GM12878 (cell line): Measurements from ENCODE around the gene UBL4B. TPM values are rescaled to one million over a fixed set of nuclear protein-coding genes. Genes with fewer than 3 reads are reported as not detected.
A peak's percentile ranks its signal among the peaks of the same experiment; 100 is the strongest.

Source experiments
- ATAC-seq: fragments of 200-7000 bp; cut with Tn5 transposase; 3 replicates; pipeline ENCODE4 v1.9.1; 2020; ENCODE audit warnings: mild to moderate bottlenecking, moderate library complexity
- BruUV-seq: library from RNA; stranded (reverse); fragments of 400-500 nt; replicated peaks from 2 replicates; lab custom pipeline; 2021; lab: Mats Ljungman, UMichigan
- CTCF ChIA-PET: fragments of 300-600 bp; sonication (Branson Sonifier 250); formaldehyde crosslinking; extraction: SDS; loops from one replicate; lab custom pipeline; 2021; ENCODE audit warnings: inconsistent platforms; lab: Yijun Ruan, JAX
- POLR2A ChIA-PET: fragments of 350-600 bp; formaldehyde crosslinking; extraction: SDS; loops from one replicate; lab custom pipeline; 2021; ENCODE audit warnings: inconsistent platforms; lab: Charles Lee
- RAD21 ChIA-PET: fragments of 300-600 bp; sonication (Branson Sonifier 250); formaldehyde crosslinking; loops from one replicate; lab custom pipeline; 2023; ENCODE audit warnings: antibody characterized with exemption; ENCODE audit not compliant: unreplicated experiment; lab: Charles Lee
- SMC1A ChIA-PET: fragments of 300-600 bp; sonication (Branson Sonifier 250); formaldehyde crosslinking; loops from one replicate; lab custom pipeline; 2023; ENCODE audit not compliant: unreplicated experiment, uncharacterized antibody; lab: Charles Lee
- DNase-seq: peaks from one replicate; pipeline ENCODE4 v3.0.0-alpha.2; 2011; ENCODE audit warnings: low read depth, low spot score
- FAIRE-seq: peaks from 3 replicates; lab custom pipeline; 2011; peaks lifted over from hg19 to GRCh38; lab: Jason Lieb, UNC
- H2AFZ ChIP-seq: 2 replicates; pipeline ENCODE4 v1.6.0; 2011; ENCODE audit warnings: low read depth, low read length, control low read depth; ENCODE audit not compliant: control insufficient read depth
- H3K27ac ChIP-seq: 2 replicates; pipeline ENCODE4 v1.5.1; 2011; ENCODE audit warnings: control low read depth; ENCODE audit not compliant: control insufficient read depth, insufficient read depth
- H3K27me3 ChIP-seq, 2 experiments: replicated peaks in 1 of 2; 2 replicates each; pipeline versions ENCODE4 v1.6.0 to v1.6.1; 2011; ENCODE audit warnings: low read length in 1 of 2; ENCODE audit not compliant: control insufficient read depth in 2 of 2, insufficient read depth in 2 of 2
- H3K36me3 ChIP-seq, 2 experiments: 2 replicates each; pipeline ENCODE4 v1.5.1; 2011; ENCODE audit warnings: low read length in 1 of 2; ENCODE audit not compliant: control insufficient read depth in 2 of 2, insufficient read depth in 2 of 2
- H3K4me1 ChIP-seq: 2 replicates; pipeline ENCODE4 v1.6.1; 2011; ENCODE audit warnings: mild to moderate bottlenecking, low read length, moderate library complexity, mixed read lengths; ENCODE audit not compliant: control insufficient read depth, insufficient read depth
- H3K4me2 ChIP-seq: 2 replicates; pipeline ENCODE4 v1.6.0; 2011; ENCODE audit warnings: control low read depth; ENCODE audit not compliant: control insufficient read depth, insufficient read depth
- H3K4me3 ChIP-seq: fragments of 200-600 bp; sonication (generic); 2 replicates; pipeline ENCODE4 v1.5.1; 2016
- H3K79me2 ChIP-seq: 2 replicates; pipeline ENCODE4 v1.6.0; 2011; ENCODE audit warnings: low read length; ENCODE audit not compliant: control insufficient read depth, insufficient read depth
- H3K9ac ChIP-seq: 2 replicates; pipeline ENCODE4 v1.8.0; 2011; ENCODE audit warnings: low read length, control low read depth, mixed read lengths; ENCODE audit not compliant: control insufficient read depth, insufficient read depth
- H3K9me3 ChIP-seq: replicated peaks from 3 replicates; pipeline ENCODE4 v1.5.1; 2011; ENCODE audit warnings: mild to moderate bottlenecking, low read length; ENCODE audit not compliant: control insufficient read depth, insufficient read depth
- H4K20me1 ChIP-seq: 2 replicates; pipeline ENCODE4 v1.6.0; 2011; ENCODE audit not compliant: control insufficient read depth, insufficient read depth
- CTCF ChIP-seq, 3 experiments: IDR thresholded peaks in 2 of 3; conservative IDR thresholded peaks in 1 of 3; 2 replicates each; pipeline ENCODE4 v1.5.1; 2011; ENCODE audit warnings: low read depth in 3 of 3, low read length in 3 of 3, mild to moderate bottlenecking in 3 of 3, control low read depth in 2 of 3, moderate library complexity in 2 of 3, inconsistent platforms in 1 of 3, mixed read lengths in 1 of 3; ENCODE audit not compliant: control insufficient read depth in 2 of 3, insufficient read depth in 1 of 3; ENCODE audit errors: extremely low read depth in 1 of 3
- IRF4 ChIP-seq: IDR thresholded peaks from 2 replicates; pipeline ENCODE4 v1.6.1; 2011; ENCODE audit warnings: low read depth, low read length
- RAD21 ChIP-seq: IDR thresholded peaks from 2 replicates; pipeline ENCODE4 v1.6.1; 2011; ENCODE audit warnings: mild to moderate bottlenecking, low read depth, low read length, moderate library complexity; ENCODE audit not compliant: insufficient read depth
- SMC3 ChIP-seq: IDR thresholded peaks from 2 replicates; pipeline ENCODE4 v1.6.1; 2011; ENCODE audit warnings: low read length, improper control_type of control experiment, borderline replicate concordance
- TARDBP ChIP-seq: IDR thresholded peaks from 2 replicates; pipeline ENCODE4 v1.6.1; 2016; ENCODE audit warnings: borderline replicate concordance
- YY1 ChIP-seq: IDR thresholded peaks from 2 replicates; pipeline ENCODE4 v1.6.1; 2011; ENCODE audit warnings: low read depth, mild to moderate bottlenecking, low read length
- WGBS: methylation state at CpG from one replicate; pipeline ENCODE4 v1.1.6; 2016; ENCODE audit warnings: low lambda C conversion rate; ENCODE audit not compliant: insufficient replicate concordance, insufficient coverage; ENCODE audit errors: missing lambda C conversion rate; 5-methylcytosine and 5-hydroxymethylcytosine counted together
- in situ Hi-C: fragments of 300-500 bp; cut with MboI; formaldehyde crosslinking; loops from 9 replicates; pipeline ENCODE4 v1.14.3; 2018; ENCODE audit warnings: mixed read lengths
- intact Hi-C: fragments of 100-400 bp; cut with micrococcal nuclease; formaldehyde crosslinking; loops from one replicate; pipeline ENCODE4 v1.14.2; 2022; ENCODE audit not compliant: unreplicated experiment
- polyA plus RNA-seq, 11 experiments: library from polyadenylated mRNA; depleted of rRNA in 4 of 11; unstranded in 6 of 11; stranded (reverse) in 5 of 11; fragments of >200 nt; fragmentation: Nextera tagmentation in 4 of 11; fragmentation: Illumina TruSeq in 1 of 11; extraction: Ambion mirVana in 4 of 11; extraction: Trizol in 1 of 11; gene quantifications; 1 replicate in 1 of 11; 2 replicates in 10 of 11; pipeline versions ENCODE4 v1.2.1 to v1.2.3, GENCODE V29; 2011 to 2016; ENCODE audit warnings: inconsistent platforms in 2 of 11, missing spikeins in 2 of 11, low read depth in 1 of 11
- total RNA-seq, 4 experiments: library from RNA; depleted of rRNA in 3 of 4; stranded (reverse); fragments of >200 nt in 3 of 4; fragmentation: Illumina TruSeq in 1 of 4; extraction: Trizol in 1 of 4; gene quantifications; 2 replicates each; pipeline versions ENCODE4 v1.2.1 to v1.2.3, GENCODE V29; 2013 to 2021

UBL4B gene
- total and polyA plus RNA-seq, 10 of the 15 experiments (the other 5 are each of a cell fraction or from before 2014, with no cell fraction given) = 0.06 to 0.15 TPM; not detected in 8

GRCh38 chr1:110087812-110088738 is 24.2 kb upstream of the UBL4B start:
- peak; percentile 80 for FAIRE-seq

More at GRCh38 chr1:110087812-110088738, 24.2 kb upstream of the UBL4B start:
- 26% methylated on average over 15 of the region's 15 CpGs for WGBS
- no peak for DNase-seq
- ChIA-PET CTCF (interaction anchor here (0.6 to 6.8 kb wide), 21 partner anchors 11 to 572 kb away, joined by 3 to 120 read pairs (median 4); partner anchors contain the start of gene STRIP1), POLR2A (no interaction called here), SMC1A (interaction anchor here (0.7 to 1.5 kb wide), 11 partner anchors 10 to 639 kb away, joined by 3 to 9 read pairs (median 3); partner anchors contain the start of gene STRIP1), RAD21 (interaction anchor here (1.0 to 1.3 kb wide), 7 partner anchors 9 to 371 kb away, joined by 3 to 10 read pairs (median 4); no protein-coding TSS in a partner anchor)
- Histone ChIP-seq H3K36me3 (no peaks in the 10 kb centered on the region), H3K27ac (no peak overlapping the region), H3K4me1 (peaks cover 5% of the 10 kb centered on the region; the same call in 1 of the 2 replicates), H3K9ac (no peak overlapping the region), H3K4me2 (no peak overlapping the region), H3K79me2 (no peaks in the 10 kb centered on the region), H2AFZ (peak overlapping the region; percentile 13), H3K9me3 (no peaks in the 10 kb centered on the region), H4K20me1 (no peaks in the 10 kb centered on the region), H3K4me3 (no peak overlapping the region), H3K27me3 (peaks cover 5 to 8% of the 10 kb centered on the region in 2 experiments; a peak in 2 of 4 replicates)
- peak; percentile 89 for ATAC-seq
- no TSS peak for BruUV-seq
- intact Hi-C loops = loop anchor here (1.0 to 10.0 kb wide), 2 partner anchors 18 to 377 kb away; no protein-coding TSS in a partner anchor
- TF ChIP-seq IRF4 (no peak), CTCF (IDR thresholded peaks at IDR 0.05 in 2 of 3, conservative IDR thresholded peaks at IDR 0.05 in 1 of 3; ENCODE audit: control insufficient read depth in 2 of 3, extremely low read depth in 1 of 3, insufficient read depth in 1 of 3, low read depth in 3 of 3, low read length in 3 of 3) (peak; percentile 61 to 74 (median 67)), RAD21 (peak; percentile 71), SMC3 (peak; percentile 69; the same call in 1 of the 2 replicates), TARDBP (no peak), YY1 (peak; percentile 41; the same call in 1 of the 2 replicates)
- in situ Hi-C loops = no loop called here
